ENCODE data around the gene PI4K2A.
"Not testable (repeated sequence)": the region's sequence is repeated elsewhere in the genome, so short reads cannot be mapped to it uniquely, and the experiment has no call there.

The PI4K2A gene

DNA sequence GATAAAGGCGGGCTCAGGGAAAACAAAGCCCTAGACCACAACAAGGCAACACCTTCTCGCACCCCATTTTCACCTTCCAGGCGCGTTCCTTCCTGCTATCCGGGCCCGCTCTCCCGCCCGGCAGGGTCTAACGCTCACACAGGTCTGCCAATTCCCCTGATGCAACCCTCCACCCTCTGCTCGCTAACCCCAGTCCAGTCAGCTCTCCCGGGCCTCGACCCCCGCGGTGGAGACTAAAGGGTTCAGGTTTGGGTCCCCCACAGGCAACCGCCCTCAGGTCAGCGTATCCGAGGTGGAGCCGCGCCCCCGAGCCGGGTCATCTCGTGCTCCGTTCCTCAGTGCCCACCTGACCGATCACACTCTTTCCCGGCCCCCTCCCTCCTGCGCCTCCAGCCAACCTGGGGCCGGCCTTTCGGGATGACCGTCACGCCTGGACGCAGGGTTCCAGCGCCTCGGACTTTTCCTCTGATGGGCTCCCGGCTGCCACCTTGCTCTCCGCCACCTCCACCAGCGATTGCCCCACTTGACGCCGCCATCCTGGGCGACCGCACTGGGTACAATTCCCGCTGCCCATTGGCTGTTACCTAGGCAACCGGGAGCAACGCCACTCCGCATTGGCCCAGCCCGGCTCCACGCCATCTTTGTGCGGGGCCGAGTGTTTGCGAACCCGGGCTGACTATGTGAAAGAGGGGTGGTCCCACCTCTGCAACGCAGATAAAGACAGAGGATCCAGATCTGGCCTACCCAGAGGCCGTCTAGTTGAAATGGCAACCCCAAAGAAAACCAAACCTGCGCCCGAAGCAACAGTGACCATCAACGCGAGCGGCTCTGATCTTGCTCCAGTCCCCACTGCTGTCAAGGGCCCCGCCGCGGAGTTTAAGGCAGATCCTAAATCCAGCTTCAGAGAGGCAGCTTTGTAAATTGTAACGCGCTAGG, 7.3 kb upstream of the PI4K2A start, which contains the start of gene MORN4:
Gene MORN4 (minus strand): TSS at position 552 of the 936 bp plus-strand sequence. CDS start 13,847 bp downstream, outside the sequence.
- peak; percentile 93 for DNase-seq

DNA sequence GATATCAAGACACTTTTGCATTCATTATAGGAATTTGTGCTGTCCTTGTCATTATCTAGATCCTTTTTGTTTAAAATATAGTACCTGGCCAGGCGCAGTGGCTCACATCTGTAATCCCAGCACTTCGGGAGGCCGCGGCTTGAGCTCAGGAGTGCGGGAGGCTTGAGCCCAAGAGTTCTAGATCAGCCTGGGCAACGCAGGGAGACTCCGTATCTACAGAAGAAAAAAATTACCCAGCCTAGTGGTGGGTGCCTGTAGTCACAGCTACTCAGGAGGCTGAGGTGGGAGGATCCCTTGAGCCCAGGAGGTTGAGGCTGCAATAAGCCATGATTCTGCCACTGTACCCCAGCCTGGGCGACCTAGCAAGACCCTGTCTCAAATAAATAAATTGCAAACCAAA, 6.5 kb upstream of the PI4K2A start:
- DNase-seq = peak; percentile 9

DNA sequence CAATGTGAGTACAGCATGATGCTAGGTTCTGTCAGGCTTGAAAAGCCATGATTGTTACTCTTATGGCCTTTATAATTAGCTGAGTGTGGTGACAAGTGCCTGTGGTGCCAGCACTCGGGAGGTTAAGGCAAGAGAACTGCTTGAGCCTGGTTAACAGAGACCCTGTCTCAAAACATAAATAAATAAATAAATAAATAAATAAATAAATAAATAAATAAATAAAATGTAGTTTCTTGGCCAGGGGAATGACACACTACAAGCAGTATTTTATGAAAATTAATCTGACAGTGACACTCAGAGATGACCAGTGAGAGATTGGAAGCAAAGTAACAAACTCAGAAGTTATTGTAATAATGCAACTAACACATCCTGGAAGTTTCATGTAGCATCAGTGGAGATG, 4.9 kb upstream of the PI4K2A start:
- no peak for DNase-seq

DNA sequence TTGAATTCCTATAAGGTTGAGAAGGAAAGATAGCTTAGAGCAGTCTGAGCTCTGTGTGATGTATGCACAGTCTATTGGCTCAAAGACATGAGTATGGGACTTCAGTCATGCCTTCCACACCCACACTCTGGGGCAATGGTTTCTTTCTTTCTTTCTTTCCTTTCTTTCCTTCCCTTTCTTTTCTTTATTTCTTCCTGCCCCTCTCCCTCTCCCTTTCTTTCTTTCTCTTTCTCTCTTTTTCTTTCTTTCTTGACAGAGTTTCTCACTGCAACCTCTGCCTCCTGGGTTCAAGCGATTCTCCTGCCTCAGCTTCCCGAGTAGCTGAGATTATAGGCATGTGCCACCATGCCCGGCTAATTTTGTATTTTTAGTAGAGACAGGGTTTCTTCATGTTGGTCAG, 1.4 kb upstream of the PI4K2A start:
- not testable (repeated sequence) for DNase-seq

DNA sequence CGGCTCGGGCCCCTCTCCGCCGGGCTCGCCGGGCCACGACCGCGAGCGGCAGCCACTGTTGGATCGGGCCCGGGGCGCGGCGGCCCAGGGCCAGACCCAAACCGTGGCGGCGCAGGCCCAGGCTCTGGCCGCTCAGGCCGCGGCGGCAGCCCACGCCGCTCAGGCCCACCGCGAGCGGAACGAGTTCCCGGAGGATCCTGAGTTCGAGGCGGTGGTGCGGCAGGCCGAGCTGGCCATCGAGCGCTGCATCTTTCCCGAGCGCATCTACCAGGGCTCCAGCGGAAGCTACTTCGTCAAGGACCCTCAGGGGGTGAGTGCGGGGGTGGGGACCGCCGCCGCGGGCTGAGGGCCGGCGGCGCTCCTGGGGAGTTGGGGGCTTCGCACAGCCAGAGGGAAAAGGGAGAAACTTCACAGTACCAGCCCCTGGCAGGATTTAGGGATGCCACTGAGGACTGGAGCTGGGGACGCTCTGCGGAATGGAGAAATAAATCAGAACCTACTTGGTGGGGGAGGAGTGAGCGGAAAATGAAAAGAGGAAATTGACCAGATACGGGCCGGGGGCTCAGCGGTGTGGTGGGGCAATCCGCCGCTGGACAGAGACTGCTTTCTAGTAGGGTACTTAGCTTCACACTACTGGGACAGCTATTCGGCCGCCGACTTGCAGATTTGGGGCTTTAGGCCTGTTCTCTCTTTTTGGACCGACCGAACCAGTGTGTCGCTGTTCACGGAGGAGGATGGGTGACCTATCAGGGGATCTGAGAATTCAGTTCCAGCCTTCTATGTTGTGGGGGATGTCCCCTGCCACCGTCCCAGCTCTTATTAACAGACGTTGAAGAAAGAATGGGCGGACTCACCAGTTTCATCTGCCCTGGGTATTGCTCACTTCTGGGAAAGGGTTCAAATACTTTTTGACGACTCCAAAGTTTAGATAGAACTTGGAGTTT, 669 bp downstream of the PI4K2A start:
- DNase-seq = peak; percentile 28

DNA sequence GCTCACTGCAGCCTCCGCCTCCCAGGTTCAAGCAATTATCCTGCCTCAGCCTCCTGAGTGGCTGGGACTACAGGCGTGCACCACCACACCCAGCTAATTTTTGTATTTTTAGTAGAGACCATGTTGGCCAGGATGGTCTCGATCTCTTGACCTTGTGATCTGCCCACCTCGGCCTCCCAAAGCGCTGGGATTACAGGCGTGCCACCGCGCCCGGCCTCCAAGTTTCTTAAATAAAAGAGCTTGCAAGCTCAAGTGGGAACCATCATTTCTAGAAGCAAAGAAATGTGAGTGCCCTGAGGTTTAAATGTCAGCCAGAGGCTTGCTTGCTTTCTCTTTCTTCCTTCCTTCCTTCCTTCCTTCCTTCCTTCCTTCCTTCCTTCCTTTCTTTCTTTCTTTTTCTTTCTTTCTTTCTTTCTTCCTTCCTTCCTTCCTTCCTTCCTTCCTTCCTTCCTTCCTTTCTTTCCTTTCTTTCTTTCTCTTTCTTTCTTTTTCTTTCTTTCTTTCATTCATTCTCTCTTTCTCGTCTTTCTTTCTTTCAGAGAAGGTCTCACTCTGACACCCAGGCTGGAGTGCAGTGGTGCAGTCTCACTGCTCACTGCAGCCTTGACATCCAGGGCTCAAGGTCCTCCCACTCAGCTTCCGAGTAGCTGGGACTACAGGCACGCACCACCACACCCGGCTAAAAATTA, 2.1 kb downstream of the PI4K2A start:
- DNase-seq = not testable (repeated sequence)

DNA sequence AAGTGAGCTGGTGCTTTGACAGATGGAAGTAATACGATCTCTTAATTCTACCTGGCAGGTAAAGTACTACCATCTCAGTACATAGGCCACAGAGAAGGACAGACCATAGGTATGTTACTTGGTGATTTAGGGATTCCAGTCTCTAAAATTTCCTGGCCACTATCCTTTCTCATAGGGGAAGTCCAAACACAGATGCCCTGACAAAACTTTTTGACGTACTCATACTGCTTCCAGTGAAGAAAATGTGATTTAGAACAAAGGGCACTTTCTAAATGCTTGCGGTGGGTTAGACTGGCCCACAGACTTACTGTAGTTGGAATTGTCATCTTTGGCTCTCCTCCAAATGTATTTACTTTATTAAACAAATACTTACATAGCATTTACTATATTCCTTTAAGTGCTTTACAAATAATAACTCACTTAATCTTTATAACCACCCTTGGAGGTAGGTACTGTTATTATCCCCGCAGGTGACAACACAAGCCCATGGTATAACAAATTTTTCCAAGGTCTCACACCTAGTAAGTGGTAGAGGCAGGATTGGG, 3.0 kb downstream of the PI4K2A start:
- no peak for DNase-seq

DNA sequence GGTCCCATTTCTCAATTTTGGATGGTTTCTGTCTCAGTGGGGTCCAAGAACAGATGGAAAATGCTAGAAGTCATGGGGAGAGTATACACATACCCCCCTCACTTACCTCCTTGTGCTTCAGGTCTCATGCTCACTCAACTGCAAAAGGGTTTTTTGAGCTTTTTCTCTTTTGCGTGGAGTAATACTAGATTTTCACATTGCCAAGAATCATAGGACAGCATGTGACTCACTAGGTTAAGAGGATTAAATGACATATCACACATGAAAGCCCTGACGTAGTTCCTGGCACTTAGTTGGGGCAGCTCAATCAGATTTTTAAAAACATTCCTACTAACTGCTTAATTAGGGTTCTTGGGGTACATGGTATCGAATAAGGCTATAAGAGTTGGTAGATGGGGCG, 4.5 kb downstream of the PI4K2A start:
- no peak for DNase-seq

DNA sequence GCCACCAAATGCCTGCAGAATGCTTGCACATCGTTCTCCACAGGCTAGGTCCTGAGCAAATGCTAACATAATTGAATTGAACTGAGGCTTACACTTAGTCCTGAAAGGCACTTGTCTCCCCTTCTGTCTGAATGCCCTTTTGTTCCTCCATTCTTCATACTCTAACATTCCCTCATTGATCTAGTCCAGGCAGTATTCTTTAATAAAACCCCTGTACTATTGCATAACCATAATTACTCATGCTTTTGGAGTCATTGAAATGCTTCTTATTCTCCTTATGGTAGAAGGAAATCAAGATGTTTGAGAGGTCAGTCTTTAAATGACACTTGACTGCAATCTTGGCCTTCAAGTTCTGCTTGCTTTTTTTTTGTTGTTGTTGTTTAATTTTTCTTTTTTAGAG, 7.1 kb downstream of the PI4K2A start:
- DNase-seq = no peak

DNA sequence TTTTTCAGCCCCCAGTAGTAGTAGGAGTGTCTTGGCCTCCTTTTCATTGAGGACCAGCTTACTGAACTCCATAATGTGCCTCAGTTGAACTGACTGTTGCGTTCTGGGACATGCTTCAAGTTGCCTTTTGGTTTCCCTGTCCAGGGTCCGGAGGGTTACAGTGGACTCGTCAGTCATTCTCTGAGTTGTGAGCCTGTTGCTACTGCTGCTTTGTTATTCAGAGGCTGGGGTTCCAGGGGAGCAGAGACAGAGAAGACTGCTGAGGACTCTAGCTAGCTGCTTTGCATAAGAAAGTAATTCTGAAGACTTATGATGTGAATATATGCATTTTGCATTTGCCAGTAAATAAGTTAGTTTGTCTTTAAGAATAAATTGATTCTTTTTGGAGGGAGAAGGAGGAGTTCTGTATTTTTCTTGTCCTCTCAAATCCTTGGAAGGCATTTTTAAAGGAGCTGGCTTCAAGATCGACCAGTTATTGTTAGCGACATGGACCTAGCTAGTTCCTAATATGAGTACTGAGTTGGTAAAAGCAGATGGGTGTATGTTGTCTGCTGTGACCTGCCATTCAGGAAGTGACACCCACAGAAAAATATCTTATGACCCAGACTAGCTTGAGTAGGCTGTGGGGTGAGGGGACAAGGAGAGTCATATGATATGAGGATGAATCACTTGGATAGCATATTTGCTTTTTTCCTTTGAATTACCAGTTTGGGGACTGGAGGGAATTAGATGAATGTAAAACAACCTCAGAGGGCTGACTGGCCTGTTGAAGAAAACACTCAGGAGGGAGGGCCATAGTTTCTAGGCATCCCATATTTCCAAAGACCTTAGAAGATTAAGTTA, 8.3 kb downstream of the PI4K2A start:
- peak; percentile 41 for DNase-seq

DNA sequence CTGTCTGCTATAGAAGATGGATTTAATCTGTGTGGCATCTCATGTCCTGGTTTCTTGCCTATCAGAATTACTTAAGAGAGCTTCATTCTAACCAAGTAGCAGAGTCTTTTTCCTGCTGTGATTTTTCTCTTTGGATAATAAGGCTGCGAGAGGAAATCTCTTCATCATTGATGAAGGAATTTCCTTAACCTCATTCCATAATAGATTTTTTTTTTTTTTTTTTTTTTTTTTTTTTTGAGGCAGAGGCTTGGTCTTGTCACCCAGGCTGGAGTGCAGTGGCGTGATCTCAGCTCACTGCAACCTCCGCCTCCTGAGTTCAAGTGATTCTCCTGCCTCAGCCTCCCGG, 8.9 kb downstream of the PI4K2A start:
- not testable (repeated sequence) for DNase-seq

DNA sequence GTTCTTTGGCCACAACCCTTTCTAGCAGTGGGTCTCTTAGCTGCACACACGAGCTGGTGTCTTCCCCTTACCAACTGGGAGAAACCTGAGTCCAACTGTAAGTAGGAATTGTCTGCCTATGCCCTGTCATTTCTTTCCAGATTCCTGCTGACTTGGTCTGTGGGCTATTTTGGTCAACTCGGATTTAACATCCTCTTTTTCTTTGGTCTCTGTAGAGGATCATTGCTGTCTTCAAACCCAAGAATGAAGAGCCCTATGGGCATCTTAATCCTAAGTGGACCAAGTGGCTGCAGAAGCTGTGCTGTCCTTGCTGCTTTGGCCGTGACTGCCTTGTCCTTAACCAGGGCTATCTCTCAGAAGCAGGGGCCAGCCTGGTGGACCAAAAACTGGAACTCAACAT, 10.3 kb downstream of the PI4K2A start:
- no peak for DNase-seq

DNA sequence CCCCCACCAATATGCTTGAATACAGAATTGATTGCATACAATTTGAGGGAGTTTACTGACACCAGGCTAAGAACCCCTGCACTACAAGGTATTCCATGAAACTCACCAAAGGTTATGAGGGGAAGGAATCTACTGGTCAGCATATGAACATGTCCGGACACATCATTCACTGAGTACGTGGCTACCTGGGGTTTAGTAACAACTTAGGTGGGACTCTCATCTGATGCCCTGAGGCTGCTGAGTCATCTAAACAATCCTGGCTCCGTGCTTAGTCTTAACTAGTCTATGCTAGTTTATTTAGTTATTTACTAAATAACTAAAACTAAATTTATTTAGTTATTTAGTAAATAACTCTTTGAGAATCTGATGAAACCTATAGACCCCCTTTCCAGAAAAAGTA, 11.3 kb downstream of the PI4K2A start:
- no peak for DNase-seq

DNA sequence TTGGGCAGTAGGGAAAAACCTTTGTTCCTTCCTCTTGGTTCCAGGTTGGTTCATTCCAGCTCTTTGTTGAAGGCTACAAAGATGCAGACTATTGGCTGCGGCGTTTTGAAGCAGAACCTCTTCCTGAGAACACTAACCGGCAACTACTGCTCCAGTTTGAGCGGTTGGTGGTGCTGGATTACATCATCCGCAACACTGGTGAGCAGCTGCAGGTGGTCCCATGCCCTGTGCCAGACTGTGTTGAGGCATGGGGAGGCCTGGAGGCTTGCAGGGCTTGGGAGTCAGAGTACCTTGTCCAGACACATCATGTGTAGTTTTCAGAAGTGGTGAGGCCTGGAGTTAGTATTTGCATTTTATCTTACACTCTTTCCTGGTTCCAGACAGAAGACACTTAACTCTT, 16.3 kb downstream of the PI4K2A start:
- DNase-seq = no peak

DNA sequence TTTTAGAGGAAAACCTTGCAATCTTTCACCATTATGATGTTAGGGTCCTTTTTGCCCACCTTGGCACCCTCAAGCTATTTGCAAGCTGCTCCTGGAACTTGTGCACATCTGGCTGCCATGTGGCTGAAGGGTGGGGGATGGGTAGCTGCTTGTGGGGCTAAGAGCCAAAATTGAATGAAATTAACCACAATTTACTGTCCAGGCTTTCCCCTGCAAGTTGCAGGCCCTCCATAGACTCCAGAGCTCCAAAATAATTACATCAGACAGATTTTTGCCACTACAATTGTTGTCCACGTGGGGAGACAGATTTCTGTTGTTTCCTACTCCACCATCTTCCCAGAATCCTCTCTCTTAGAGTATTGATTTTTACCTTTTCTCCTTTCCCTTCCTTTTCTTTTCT, 19.1 kb downstream of the PI4K2A start:
- no peak for DNase-seq

DNA sequence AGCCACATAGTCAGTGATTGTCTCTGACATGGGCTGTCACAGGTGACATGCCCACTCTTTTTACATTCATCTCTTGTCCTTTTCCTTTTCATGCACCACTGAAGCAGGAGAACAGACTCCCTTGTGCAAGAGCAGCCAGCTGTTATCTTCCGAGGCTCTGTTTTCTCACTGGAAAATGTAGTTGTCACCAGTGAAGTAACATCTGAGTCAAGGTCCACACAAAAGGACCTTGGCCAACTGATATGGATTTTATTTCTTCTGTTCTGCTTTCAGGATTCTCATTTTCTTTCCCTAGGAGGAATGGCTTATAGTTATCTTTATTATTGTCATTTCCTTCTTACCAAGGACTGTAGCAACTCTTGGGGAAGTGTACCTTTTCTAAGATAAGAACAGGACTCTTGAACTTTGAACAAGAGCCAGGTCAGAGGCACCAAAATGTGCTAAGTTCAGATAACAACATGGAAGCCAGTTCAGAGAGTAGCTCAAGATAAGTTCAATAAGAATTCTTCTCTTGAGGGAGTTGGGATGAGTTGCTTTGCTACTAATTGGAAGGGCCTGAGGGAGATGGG, 23.9 kb downstream of the PI4K2A start:
- no peak for DNase-seq

DNA sequence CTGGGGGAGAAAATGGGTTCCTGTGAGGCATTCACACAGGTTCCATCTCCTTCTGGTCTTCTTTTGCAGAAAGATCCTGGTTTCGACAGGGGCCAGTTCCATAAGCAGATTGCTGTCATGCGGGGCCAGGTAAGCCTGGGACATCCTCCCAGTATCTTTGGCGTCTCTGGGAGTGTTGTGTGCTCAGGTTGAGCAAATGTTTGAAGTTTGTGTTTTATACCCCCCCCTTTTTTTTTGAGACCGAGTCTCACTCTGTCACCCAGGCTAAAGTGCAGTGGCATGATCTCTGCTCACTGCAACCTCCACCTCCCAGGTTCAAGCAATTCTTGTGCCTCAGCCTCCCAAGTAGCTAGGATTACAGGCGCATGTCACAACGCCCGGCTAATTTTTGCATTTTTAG, 26.5 kb downstream of the PI4K2A start:
- no peak for DNase-seq

DNA sequence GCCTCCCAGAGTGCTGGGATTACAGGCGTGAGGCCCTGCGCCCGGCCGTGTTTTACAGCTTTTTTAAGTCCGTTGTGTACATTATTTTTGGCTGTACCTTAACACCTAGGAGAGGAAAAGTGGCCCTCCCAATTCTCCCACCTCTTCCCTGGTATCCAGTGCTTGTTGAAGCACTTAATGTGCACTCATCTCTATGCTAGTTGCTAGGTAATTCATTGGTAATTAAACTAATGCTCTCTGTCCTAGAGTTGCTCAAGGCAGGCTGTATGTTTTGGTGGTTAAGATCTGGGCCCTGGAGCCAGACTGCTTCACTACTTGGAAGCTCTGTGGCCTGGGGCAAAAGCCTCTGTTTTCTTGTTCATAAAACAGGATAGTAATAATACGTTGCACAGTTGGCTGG, 27.0 kb downstream of the PI4K2A start:
- no peak for DNase-seq

DNA sequence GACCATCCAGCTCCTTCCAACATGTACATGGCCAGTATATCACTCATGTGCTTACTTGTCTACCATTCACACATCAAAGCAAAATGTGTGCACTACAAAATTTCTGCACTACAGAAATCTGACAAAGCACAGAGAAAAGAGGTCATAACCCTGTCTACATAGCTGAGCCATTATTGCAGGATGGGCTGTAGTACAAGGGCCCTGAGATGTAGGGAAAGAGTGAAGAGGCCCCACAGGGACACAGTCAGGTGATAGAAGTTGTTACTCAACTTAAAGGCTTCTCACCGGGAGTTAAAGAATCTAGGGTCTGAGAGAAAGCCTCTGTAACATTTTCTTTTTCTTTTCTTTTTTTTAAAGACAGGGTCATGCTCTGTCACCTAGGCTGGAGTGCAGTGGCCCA, 29.1 kb downstream of the PI4K2A start:
- no peak for DNase-seq

DNA sequence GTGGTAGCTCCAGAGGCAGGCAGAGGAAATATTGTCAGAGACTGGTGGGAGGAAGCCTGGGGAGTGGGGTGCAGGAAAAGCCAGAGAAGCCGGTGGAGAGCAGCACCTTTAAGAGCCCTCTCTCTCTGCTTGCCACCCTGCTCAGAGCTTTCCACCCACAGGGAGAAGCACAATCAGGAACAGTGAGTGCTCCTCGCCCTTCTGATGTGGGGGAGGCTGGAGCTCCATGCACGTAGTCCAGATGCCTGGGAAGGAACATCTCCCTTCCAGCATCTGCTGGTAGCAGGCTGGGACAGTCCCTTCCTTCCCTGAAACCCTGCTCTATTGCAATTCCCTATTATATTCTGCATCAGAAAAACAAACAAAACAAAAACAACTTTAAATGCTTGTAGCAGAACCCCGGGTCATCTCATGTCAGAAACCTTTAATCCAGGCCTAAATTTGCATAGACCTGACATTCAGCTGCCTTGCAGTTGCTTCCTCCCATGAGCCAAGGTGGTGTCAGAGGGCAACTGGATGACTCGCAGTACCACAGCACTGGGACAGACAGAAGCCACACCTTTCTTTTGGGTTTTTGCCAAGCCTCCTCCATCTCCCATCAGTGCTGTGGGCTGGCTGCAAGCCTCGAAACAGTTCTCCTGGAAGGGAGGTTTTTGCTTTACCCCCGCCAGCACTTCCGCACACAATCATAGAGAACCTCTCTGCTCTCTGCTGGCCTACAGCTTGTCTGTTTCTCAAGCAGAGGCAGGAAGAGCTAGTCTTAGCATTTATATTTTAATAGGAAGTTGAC, 33.5 kb downstream of the PI4K2A start:
- DNase-seq = peak; percentile 13

DNA sequence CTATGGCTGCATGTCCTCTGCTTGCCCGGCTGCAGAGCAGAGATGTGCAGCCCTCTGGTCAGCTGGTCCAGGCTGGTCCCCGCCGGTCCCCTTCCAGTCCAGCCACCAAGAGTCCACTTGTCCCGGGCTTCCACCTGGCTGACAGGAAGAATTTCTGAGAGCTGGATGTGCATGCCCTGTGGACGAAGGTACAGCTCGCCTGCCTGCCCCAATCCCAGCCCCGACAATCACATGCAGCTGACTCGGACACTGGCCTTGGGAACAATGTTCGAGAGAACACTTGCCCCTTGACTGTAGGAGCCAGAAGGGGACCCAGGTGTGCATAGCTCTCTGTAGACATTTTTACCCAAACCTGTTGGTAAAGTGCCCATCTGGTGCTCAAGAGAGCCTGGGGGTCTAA, 34.8 kb downstream of the PI4K2A start:
- DNase-seq = no peak
